ENCODE measurements around the gene ANAPC1.

The ANAPC1 gene

GRCh38 chr2:111903516-111903915 is 19.5 kb upstream of the ANAPC1 start:
- Histone ChIP-seq H4K20me1 (ENCODE audit: insufficient read depth, low read length) (no peaks in the 10 kb centered on the region), H3K36me3 (ENCODE audit: insufficient read depth, low read length) (no peaks in the 10 kb centered on the region), H3K4me3 (ENCODE audit: low read depth in 1 of 2, low read length in 2 of 2) (no peak overlapping the region), H3K27ac (ENCODE audit: low read length) (no peak overlapping the region), H3K4me1 (ENCODE audit: insufficient read depth, low read length) (peaks cover 27% of the 10 kb centered on the region), H3K9ac (ENCODE audit: low read depth, low read length) (no peak overlapping the region), H3K27me3 (ENCODE audit: insufficient read depth, low read length, poor library complexity) (no peaks in the 10 kb centered on the region), H2AFZ (ENCODE audit: low read depth, low read length) (no peak overlapping the region), H3K4me2 (ENCODE audit: insufficient read depth, low read length) (no peak overlapping the region), H3K9me3 (ENCODE audit: insufficient read depth, low read length, severe bottlenecking) (no peaks in the 10 kb centered on the region), H3K79me2 (ENCODE audit: insufficient read depth, low read length) (no peaks in the 10 kb centered on the region)
- no peak for TF ChIP-seq EZH2 (IDR thresholded peaks at IDR 0.05; ENCODE audit: borderline replicate concordance, low read depth, low read length, severe bottlenecking)
- TF ChIP-seq, protein P1, sequence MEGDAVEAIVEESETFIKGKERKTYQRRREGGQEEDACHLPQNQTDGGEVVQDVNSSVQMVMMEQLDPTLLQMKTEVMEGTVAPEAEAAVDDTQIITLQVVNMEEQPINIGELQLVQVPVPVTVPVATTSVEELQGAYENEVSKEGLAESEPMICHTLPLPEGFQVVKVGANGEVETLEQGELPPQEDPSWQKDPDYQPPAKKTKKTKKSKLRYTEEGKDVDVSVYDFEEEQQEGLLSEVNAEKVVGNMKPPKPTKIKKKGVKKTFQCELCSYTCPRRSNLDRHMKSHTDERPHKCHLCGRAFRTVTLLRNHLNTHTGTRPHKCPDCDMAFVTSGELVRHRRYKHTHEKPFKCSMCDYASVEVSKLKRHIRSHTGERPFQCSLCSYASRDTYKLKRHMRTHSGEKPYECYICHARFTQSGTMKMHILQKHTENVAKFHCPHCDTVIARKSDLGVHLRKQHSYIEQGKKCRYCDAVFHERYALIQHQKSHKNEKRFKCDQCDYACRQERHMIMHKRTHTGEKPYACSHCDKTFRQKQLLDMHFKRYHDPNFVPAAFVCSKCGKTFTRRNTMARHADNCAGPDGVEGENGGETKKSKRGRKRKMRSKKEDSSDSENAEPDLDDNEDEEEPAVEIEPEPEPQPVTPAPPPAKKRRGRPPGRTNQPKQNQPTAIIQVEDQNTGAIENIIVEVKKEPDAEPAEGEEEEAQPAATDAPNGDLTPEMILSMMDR (IDR thresholded peaks at IDR 0.05; ENCODE audit: borderline replicate concordance, extremely low read depth, low read length, poor library complexity, severe bottlenecking), result no peak
- no peak for ATAC-seq (ENCODE audit: insufficient read depth, low read depth)
- DNase-seq, result no peak

GRCh38 chr2:111900859-111901258 is 16.9 kb upstream of the ANAPC1 start:
- Histone ChIP-seq H3K9me3 (ENCODE audit: insufficient read depth, low read length, severe bottlenecking) (no peaks in the 10 kb centered on the region), H4K20me1 (ENCODE audit: insufficient read depth, low read length) (no peaks in the 10 kb centered on the region), H3K36me3 (ENCODE audit: insufficient read depth, low read length) (no peaks in the 10 kb centered on the region), H3K79me2 (ENCODE audit: insufficient read depth, low read length) (no peaks in the 10 kb centered on the region), H3K4me1 (ENCODE audit: insufficient read depth, low read length) (peaks cover 27% of the 10 kb centered on the region), H3K4me2 (ENCODE audit: insufficient read depth, low read length) (no peak overlapping the region), H3K4me3 (ENCODE audit: low read depth in 1 of 2, low read length in 2 of 2) (no peak overlapping the region), H3K27ac (ENCODE audit: low read length) (no peak overlapping the region), H3K27me3 (ENCODE audit: insufficient read depth, low read length, poor library complexity) (no peaks in the 10 kb centered on the region), H3K9ac (ENCODE audit: low read depth, low read length) (no peak overlapping the region), H2AFZ (ENCODE audit: low read depth, low read length) (no peak overlapping the region)
- DNase-seq (no peak), ATAC-seq (ENCODE audit: insufficient read depth, low read depth) (no peak)
- no peak for TF ChIP-seq EZH2 (IDR thresholded peaks at IDR 0.05; ENCODE audit: borderline replicate concordance, low read depth, low read length, severe bottlenecking)
- TF ChIP-seq, protein P1 (IDR thresholded peaks at IDR 0.05; ENCODE audit: borderline replicate concordance, extremely low read depth, low read length, poor library complexity, severe bottlenecking), result peak; percentile 45

GRCh38 chr2:111898703-111899514 is 14.9 kb upstream of the ANAPC1 start:
- no peak for TF ChIP-seq EZH2 (IDR thresholded peaks at IDR 0.05; ENCODE audit: borderline replicate concordance, low read depth, low read length, severe bottlenecking)
- TF ChIP-seq, protein P1 (IDR thresholded peaks at IDR 0.05; ENCODE audit: borderline replicate concordance, extremely low read depth, low read length, poor library complexity, severe bottlenecking), result no peak

More at GRCh38 chr2:111898703-111899514, 14.9 kb upstream of the ANAPC1 start:
- no peaks in the 10 kb centered on the region for H3K79me2 ChIP-seq (ENCODE audit: insufficient read depth, low read length)
- H4K20me1 ChIP-seq (ENCODE audit: insufficient read depth, low read length), result no peaks in the 10 kb centered on the region
- peak overlapping the region; percentile 82 for H2AFZ ChIP-seq (ENCODE audit: low read depth, low read length)
- ATAC-seq (ENCODE audit: insufficient read depth, low read depth) (no peak), DNase-seq (no peak)
- H3K27me3 ChIP-seq (ENCODE audit: insufficient read depth, low read length, poor library complexity), result no peaks in the 10 kb centered on the region
- peak overlapping the region; percentile 95 for H3K4me2 ChIP-seq (ENCODE audit: insufficient read depth, low read length)
- H3K27ac ChIP-seq (ENCODE audit: low read length), result no peak overlapping the region
- H3K9ac ChIP-seq (ENCODE audit: low read depth, low read length), result peak overlapping the region; percentile 68
- no peaks in the 10 kb centered on the region for H3K36me3 ChIP-seq (ENCODE audit: insufficient read depth, low read length)
- peaks cover 23% of the 10 kb centered on the region for H3K4me1 ChIP-seq (ENCODE audit: insufficient read depth, low read length)
- no peaks in the 10 kb centered on the region for H3K9me3 ChIP-seq (ENCODE audit: insufficient read depth, low read length, severe bottlenecking)
- H3K4me3 ChIP-seq (ENCODE audit: low read depth in 1 of 2, low read length in 2 of 2), result peak overlapping the region; percentile 13 to 69; a peak in 3 of 4 replicates
